DOHH2 (cell line): ENCODE measurements around the gene LAMA2.

Source experiments
- H3F3A ChIP-seq: fragments of 200-600 bp; sonication (generic), shearing (Covaris generic); 2 replicates; pipeline ENCODE4 v1.6.0; 2016; ENCODE audit warnings: antibody characterized with exemption, mild to moderate bottlenecking; ENCODE audit not compliant: control insufficient read depth, insufficient read depth
- H3K27ac ChIP-seq: fragments of 200-600 bp; sonication (generic); 2 replicates; pipeline ENCODE4 v1.5.1; 2014; ENCODE audit warnings: low read depth, mild to moderate bottlenecking, low read length, moderate library complexity
- H3K27me3 ChIP-seq: fragments of 200-600 bp; sonication (generic); 2 replicates; pipeline ENCODE4 v1.6.1; 2014; ENCODE audit warnings: mild to moderate bottlenecking, low read length, mixed read lengths; ENCODE audit not compliant: control insufficient read depth
- H3K36me3 ChIP-seq: fragments of 200-600 bp; sonication (generic); 2 replicates; pipeline ENCODE4 v1.6.1; 2014; ENCODE audit warnings: mild to moderate bottlenecking, low read length, moderate library complexity, mixed read lengths; ENCODE audit not compliant: control insufficient read depth
- H3K4me1 ChIP-seq: fragments of 200-600 bp; sonication (generic); 2 replicates; pipeline ENCODE4 v1.6.1; 2014; ENCODE audit warnings: mild to moderate bottlenecking, low read length, mixed read lengths; ENCODE audit not compliant: control insufficient read depth
- H3K4me2 ChIP-seq: fragments of 200-600 bp; sonication (generic); 2 replicates; pipeline ENCODE4 v1.6.0; 2014; ENCODE audit warnings: mild to moderate bottlenecking, low read length, moderate library complexity
- H3K4me3 ChIP-seq: fragments of 200-600 bp; sonication (generic); 2 replicates; pipeline ENCODE4 v1.5.1; 2014; ENCODE audit warnings: mild to moderate bottlenecking, low read length, mixed read lengths
- H3K79me2 ChIP-seq: fragments of 200-600 bp; sonication (generic); 2 replicates; pipeline ENCODE4 v1.6.1; 2014; ENCODE audit warnings: mild to moderate bottlenecking, low read length, mixed read lengths; ENCODE audit not compliant: control insufficient read depth
- H3K9me2 ChIP-seq: fragments of 200-600 bp; sonication (generic); replicated peaks from 2 replicates; pipeline ENCODE4 v1.6.1; 2014; ENCODE audit warnings: mild to moderate bottlenecking, low read length, mixed read lengths; ENCODE audit not compliant: control insufficient read depth
- H3K9me3 ChIP-seq: fragments of 200-600 bp; sonication (generic); 2 replicates; pipeline ENCODE4 v1.6.1; 2014; ENCODE audit warnings: antibody characterized with exemption, low read length, mixed read lengths; ENCODE audit not compliant: control insufficient read depth, insufficient read depth
- H4K20me1 ChIP-seq: fragments of 200-600 bp; sonication (generic); 2 replicates; pipeline ENCODE4 v1.6.0; 2014; ENCODE audit warnings: low read depth, mild to moderate bottlenecking, antibody characterized with exemption, low read length, moderate library complexity; ENCODE audit not compliant: control insufficient read depth, insufficient read depth
- EZH2phosphoT487 ChIP-seq: fragments of 200-600 bp; sonication (generic); IDR thresholded peaks from 2 replicates; pipeline ENCODE4 v1.6.1; 2017; ENCODE audit warnings: borderline replicate concordance, mild to moderate bottlenecking, antibody characterized with exemption, low read length, moderate library complexity, mixed read lengths
- TF ChIP-seq, protein P1 (sequence below): fragments of 200-600 bp; sonication (generic); IDR thresholded peaks from one replicate; pipeline ENCODE4 v1.5.1; 2014; ENCODE audit warnings: antibody characterized with exemption, mild to moderate bottlenecking, low read depth, low read length; ENCODE audit not compliant: poor library complexity, severe bottlenecking

LAMA2 gene

GRCh38 chr6:129194306-129194941 lies 311.5 kb downstream of the LAMA2 start:
- TF ChIP-seq, protein P1, sequence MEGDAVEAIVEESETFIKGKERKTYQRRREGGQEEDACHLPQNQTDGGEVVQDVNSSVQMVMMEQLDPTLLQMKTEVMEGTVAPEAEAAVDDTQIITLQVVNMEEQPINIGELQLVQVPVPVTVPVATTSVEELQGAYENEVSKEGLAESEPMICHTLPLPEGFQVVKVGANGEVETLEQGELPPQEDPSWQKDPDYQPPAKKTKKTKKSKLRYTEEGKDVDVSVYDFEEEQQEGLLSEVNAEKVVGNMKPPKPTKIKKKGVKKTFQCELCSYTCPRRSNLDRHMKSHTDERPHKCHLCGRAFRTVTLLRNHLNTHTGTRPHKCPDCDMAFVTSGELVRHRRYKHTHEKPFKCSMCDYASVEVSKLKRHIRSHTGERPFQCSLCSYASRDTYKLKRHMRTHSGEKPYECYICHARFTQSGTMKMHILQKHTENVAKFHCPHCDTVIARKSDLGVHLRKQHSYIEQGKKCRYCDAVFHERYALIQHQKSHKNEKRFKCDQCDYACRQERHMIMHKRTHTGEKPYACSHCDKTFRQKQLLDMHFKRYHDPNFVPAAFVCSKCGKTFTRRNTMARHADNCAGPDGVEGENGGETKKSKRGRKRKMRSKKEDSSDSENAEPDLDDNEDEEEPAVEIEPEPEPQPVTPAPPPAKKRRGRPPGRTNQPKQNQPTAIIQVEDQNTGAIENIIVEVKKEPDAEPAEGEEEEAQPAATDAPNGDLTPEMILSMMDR = no peak
- no peak for TF ChIP-seq EZH2phosphoT487
- no peaks in the 10 kb centered on the region for H4K20me1 ChIP-seq
- no peak overlapping the region for H3K4me3 ChIP-seq
- no peaks in the 10 kb centered on the region for H3K36me3 ChIP-seq
- H3K4me1 ChIP-seq = no peaks in the 10 kb centered on the region
- H3K9me3 ChIP-seq = no peaks in the 10 kb centered on the region
- H3K4me2 ChIP-seq = no peak overlapping the region
- H3K27ac ChIP-seq = no peak overlapping the region
- no peaks in the 10 kb centered on the region for H3F3A ChIP-seq
- no peaks in the 10 kb centered on the region for H3K79me2 ChIP-seq
- no peaks in the 10 kb centered on the region for H3K9me2 ChIP-seq
- H3K27me3 ChIP-seq = no peaks in the 10 kb centered on the region

GRCh38 chr6:129195161-129195560 lies 312.2 kb downstream of the LAMA2 start:
- Histone ChIP-seq H3F3A (no peaks in the 10 kb centered on the region), H3K79me2 (no peaks in the 10 kb centered on the region), H3K27ac (no peak overlapping the region), H3K27me3 (no peaks in the 10 kb centered on the region), H3K9me3 (no peaks in the 10 kb centered on the region), H3K4me2 (no peak overlapping the region), H3K4me3 (no peak overlapping the region), H3K36me3 (no peaks in the 10 kb centered on the region), H3K9me2 (no peaks in the 10 kb centered on the region), H3K4me1 (no peaks in the 10 kb centered on the region), H4K20me1 (no peaks in the 10 kb centered on the region)
- TF ChIP-seq, protein P1 = no peak
- no peak for TF ChIP-seq EZH2phosphoT487

GRCh38 chr6:129195643-129196042 lies 312.7 kb downstream of the LAMA2 start:
- TF ChIP-seq, protein P1 = no peak
- no peak for TF ChIP-seq EZH2phosphoT487

More at GRCh38 chr6:129195643-129196042, 312.7 kb downstream of the LAMA2 start:
- H3K79me2 ChIP-seq = no peaks in the 10 kb centered on the region
- no peaks in the 10 kb centered on the region for H3K4me1 ChIP-seq
- H4K20me1 ChIP-seq = no peaks in the 10 kb centered on the region
- H3F3A ChIP-seq = no peaks in the 10 kb centered on the region
- H3K4me3 ChIP-seq = no peak overlapping the region
- H3K36me3 ChIP-seq = no peaks in the 10 kb centered on the region
- H3K9me3 ChIP-seq = no peaks in the 10 kb centered on the region
- H3K27ac ChIP-seq = no peak overlapping the region
- H3K27me3 ChIP-seq = no peaks in the 10 kb centered on the region
- H3K4me2 ChIP-seq = no peak overlapping the region
- H3K9me2 ChIP-seq = no peaks in the 10 kb centered on the region
